Stimulated activated CD8-positive, alpha-beta memory T cell treated with anti-CD3 and anti-CD28 coated beads, Interleukin-15, amount 100 ng/mL, for 4 hours (primary cell): ENCODE measurements around the gene ACSL3.
"Not testable (repeated sequence)": the region's sequence is repeated elsewhere in the genome, so short reads cannot be mapped to it uniquely, and the experiment has no call there.

Experiments
- DNase-seq, 2 donors: peaks; one replicate each; pipeline ENCODE4 v3.0.0-alpha.2; 2020; ENCODE audit warnings: low read depth in 2 of 2

The ACSL3 gene

GRCh38 chr2:222851956-222852617, 8.7 kb upstream of the ACSL3 start:
- no peak for DNase-seq

DNA sequence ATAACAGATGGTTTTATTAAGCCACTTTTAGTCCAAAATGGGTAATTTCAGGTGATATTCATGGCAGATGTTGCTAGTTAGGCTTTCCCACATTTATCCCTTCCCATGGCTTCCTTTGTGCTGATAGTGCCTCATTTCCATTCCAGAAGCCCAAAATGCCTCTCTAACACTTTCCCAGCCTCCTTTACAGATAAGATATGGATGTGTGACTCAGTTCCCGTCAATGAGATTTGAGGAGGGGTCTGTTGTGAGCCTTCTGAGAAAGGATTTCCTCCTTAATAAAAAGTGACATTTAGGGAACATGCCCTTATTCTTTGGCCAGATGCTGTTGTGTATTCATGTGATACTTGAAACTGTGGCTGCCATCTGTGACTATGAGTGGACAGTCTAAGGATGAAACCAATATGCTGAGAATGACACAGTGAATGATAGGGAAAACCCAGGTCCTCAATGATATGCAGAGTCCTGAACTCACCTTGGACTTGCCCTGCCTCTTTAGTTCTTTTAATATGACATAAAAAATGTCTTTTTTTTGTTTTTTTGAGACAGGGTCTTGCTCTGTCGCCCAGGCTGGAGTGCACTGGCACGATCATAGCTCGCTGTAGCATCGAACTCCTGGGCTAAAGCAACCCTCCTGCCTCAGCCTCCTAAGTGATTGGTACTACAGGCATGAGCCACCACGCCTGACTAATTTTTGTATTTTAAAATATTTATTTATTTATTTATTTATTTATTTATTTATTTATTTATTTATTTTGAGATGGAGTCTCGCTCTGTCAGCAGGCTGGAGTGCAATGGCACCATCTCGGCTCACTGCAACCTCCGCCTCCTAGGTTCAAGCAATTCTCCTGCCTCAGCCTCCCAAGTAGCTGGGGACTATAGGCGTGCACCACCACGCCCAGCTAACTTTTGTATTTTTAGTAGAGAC, 5.8 kb upstream of the ACSL3 start:
- DNase-seq: no peak

GRCh38 chr2:222859786-222860612, 837 bp upstream of the ACSL3 start:
- no peak for DNase-seq

DNA sequence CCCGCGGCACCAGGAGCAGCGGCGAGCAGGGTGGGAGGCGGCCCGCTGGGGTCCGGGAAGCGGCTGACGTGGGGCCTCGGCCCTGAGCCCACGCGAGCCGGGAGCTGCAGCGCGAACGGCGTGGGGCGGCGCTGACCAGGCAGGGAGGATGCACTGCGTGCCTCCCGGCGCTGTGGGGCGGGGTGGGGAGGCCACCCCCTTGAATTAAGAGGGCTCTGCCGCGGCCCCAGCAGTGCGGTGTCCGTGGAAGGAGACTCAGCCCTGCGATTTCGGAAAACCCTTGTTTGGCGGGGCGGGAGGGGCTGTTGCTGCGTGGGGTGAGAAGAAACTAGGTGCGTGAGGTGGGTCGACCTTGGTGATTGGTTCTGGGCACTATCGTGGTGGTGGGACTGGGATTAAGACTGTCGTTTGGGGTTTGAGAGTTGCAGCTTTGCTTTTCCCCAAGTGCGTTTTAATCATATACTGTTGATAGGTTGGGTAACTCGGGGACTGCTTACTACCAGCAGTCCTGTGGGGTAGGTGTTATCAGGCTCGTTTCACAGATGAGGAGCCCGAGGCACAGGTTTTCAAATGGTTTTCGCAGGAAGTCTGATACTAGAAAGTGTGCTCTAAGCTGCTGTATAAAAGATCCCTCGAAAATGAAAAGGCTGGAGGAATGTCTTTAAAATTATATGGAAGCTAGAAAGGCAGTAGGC, 722 bp downstream of the ACSL3 start:
- DNase-seq: peak; percentile 9 to 17

DNA sequence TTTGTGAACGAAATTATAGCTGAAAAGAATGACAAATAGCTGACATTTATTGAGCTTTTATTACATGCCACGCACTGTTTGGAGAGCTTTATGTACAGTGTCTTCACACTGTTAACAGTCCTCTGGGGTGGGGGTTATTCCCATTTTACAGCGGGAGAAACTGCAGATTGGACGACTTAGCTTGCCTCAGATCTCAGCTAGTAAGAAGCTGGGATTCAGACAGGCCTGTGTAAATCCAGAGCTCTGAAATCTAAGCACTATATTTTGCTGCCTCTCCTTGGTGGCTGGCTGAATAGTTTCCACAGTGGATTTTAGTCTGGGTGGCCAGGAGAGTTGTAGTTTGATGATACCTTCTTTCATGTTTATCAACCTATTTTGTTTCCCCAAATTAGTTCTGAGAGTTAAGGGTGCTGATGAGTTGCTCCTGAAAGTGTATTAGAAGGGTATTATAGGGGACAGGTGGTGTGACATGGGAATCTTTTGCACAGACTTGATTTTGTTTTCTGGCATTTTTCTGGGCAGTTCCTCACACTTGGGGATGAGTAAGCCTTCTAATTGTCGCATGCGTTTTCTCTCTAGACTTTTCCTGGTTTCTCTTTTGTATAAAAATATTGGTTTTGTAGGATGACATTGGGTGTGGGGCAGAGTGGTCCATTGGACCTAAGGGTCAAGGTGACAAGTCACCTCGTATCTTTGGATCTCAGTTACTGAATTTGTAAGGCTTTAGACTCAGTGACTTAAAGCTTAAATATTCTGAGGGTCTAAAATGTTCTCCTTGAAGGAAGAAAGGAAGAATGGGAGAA, 1.5 kb downstream of the ACSL3 start:
- no peak for DNase-seq

GRCh38 chr2:222862909-222863544, 2.2 kb downstream of the ACSL3 start:
- DNase-seq: no peak

GRCh38 chr2:222864296-222864695, 3.5 kb downstream of the ACSL3 start:
- no peak for DNase-seq

DNA sequence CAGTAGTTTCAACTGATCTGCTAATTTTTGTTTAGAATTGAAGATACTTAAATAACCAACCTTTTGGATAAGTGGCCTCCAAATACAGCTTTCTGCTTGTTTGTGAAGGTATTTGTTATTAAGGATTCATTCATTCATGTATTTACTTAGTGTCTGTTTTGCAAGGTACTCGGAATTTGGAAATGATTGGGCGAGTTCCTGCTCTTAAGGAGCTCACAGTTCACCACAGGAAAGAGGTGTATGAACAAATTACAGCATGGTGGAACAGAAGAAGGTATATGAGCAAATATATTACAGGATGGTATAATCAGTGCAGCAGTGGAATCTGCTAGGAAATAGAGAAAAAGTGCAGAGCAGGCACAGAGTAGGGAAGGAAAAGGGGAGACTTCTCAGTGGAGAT, 4.5 kb downstream of the ACSL3 start:
- no peak for DNase-seq

DNA sequence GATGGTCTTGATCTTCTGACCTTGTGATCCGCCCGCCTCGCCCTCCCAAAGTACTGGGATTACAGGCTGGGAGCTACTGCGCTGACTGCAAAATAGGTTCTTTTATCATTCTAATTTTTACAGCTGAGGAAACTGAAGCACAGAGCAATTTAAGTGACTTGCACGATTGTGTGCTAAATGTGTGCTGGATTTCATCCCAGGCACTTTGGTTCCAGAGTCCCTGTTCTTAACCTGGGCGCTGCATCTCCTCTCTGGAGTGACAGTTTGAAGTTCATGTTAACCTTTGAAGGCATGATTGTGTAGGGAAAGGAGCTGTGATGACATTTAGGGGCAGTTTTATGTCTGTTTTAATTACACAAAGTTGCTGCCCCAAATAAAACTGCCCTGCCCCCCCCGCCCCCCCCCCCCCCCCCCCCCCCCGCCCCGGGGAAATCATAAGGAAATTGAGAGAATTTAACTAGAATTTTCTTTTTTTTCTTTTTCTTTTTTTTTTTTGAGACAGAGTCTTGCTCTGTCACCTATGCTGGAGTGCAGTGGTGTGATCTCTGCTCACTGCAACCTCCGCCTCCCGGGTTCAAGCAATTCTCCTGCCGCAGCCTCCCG, 5.6 kb downstream of the ACSL3 start:
- no peak for DNase-seq

DNA sequence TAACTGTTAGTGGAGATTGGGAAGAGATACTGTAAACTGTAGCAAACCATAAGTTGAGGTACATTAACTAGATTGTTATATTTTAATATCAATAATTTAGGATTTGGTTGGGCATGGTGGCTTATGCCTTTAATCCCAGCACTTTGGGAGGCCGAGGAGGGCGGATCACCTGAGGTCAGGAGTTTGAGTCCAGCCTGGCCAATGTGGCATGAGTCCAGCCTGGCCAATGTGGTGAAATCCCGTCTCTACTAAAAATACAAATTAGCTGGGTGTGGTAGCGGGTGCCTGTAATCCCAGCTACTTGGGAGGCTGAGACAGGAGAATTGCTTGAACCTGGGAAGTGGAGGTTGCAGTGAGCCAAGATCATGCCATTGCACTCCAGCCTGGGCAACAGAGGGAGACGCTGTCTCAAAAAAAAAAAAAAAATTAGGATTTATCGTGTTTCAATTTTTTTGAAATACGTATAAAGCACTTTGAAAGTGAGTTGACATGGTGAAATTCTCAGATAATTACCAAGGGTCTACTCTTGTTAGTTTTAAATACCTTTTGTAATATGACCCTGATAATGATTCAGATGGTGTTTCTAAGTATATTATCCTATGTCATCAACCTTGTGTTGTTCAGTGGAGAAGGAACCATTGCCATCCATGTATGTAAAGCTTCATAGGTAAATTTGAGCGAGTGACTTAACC, 7.9 kb downstream of the ACSL3 start:
- not testable (repeated sequence) for DNase-seq

GRCh38 chr2:222869252-222869560, 8.4 kb downstream of the ACSL3 start:
- no peak for DNase-seq

GRCh38 chr2:222871291-222871690, 10.5 kb downstream of the ACSL3 start:
- no peak for DNase-seq

DNA sequence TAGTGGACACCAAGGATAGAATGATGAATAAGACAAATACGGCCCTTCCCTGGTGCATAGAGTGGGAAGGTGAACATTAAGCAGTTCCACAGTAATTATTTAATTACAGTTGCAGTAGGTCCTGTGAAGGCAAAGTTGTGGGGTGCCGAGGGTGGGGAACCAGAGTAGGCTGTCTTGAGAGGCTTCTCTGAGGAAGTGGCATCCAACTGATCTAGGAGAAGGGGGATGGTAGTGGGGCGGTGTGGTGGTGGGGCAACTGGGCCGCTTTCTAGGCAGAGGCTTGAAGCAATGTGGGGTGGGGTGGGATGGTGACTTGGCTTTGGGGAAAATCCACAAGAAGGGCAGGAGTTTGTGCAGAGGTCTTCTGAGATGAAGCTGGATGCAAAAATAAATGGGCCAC, 11.7 kb downstream of the ACSL3 start:
- DNase-seq: no peak

GRCh38 chr2:222875482-222875881, 14.6 kb downstream of the ACSL3 start:
- no peak for DNase-seq

GRCh38 chr2:222876947-222877346, 16.1 kb downstream of the ACSL3 start:
- no peak for DNase-seq

GRCh38 chr2:222877556-222878300, 16.9 kb downstream of the ACSL3 start:
- no peak for DNase-seq

GRCh38 chr2:222878301-222878876, 17.6 kb downstream of the ACSL3 start:
- no peak for DNase-seq

DNA sequence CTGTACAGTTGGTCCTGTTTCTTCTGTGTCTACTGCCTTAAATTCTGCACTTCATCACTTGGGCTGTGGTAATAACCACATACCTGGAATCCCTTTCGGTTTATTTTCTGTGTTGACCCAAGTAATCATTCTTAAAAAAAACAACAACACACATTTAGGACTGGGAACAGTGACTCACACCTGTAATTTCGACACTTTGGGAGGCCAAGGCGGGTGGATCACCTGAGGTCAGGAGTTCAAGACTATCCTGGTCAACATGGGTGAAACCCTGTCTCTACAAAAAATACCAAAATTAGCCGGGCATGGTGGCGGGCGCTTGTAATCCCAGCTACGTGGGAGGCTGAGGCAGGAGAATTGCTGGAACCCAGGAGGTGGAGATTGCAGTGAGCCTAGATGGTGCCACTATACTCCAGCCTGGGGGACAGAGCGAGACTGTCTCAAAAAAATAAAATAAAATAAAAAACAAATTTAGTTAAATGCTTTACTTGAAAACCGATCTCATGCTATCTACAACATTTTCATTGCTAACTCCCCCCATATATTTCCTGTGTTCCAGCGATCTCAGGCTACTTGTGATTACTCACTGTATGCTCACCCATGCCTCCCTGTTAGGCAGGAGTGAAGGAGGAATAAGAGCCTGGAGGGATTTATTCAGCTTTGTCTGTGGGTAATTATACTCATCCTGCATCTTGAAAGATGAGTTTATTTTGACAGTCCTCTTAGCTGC, 18.2 kb downstream of the ACSL3 start:
- DNase-seq: no peak
